OCI-LY7 (cell line): ENCODE measurements around the gene KCNQ1.

Source experiments
- CTCF ChIP-seq: fragments of 200-600 bp; sonication (generic); conservative IDR thresholded peaks from 2 replicates; pipeline ENCODE4 v1.5.1; 2014; ENCODE audit warnings: mild to moderate bottlenecking, antibody characterized with exemption, low read length, moderate library complexity, mixed read lengths
- EZH2phosphoT487 ChIP-seq: fragments of 200-600 bp; sonication (generic); IDR thresholded peaks from 2 replicates; pipeline ENCODE4 v1.6.1; 2018; ENCODE audit warnings: low read depth, borderline replicate concordance, mild to moderate bottlenecking, mixed run types, antibody characterized with exemption, low read length, moderate library complexity, mixed read lengths

GRCh38 chr11:2766166-2766565 lies 321.4 kb downstream of the KCNQ1 start:
- TF ChIP-seq CTCF (no peak), EZH2phosphoT487 (no peak)
